ENCODE results near the gene ONECUT1. TPM values are rescaled to one million over a fixed set of nuclear protein-coding genes. Genes with fewer than 3 reads are reported as not detected.
A peak's percentile ranks its signal among the peaks of the same experiment; 100 is the strongest.
"Not testable (repeated sequence)": the region's sequence is repeated elsewhere in the genome, so short reads cannot be mapped to it uniquely, and the experiment has no call there.

The ONECUT1 gene
- not detected for total RNA-seq

DNA sequence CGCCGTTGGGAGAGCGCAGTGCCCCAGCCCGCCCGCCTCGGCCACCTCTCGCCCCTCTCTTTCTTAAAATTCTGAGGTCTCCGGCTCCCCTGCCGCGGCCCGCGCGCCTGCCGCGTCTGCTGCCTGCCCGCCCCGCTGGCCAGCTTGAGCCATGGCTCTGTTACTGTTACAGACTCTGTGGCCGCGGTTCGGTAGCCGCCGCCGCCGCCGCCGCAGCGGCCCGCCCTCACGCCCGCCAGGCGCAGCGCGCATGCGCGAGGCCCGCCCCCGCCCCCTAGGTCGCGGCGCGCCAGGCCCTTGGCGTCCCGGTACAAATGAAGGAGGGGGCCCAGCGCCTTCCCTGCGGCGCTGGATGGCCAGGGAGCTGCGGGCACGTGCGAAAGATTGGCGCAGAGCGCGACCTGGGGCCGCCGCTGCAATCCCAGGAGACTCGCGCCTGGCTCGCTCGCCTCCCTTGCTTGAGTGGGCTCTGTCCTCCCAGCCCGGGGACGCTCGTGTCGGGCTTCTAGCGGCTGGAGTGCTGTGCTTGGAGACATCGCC lies at the start of gene ONECUT1:
Gene ONECUT1 (minus strand): TSS at position 168 of the 540 bp plus-strand sequence. CDS start 452 bp downstream, outside the sequence.
- peak; percentile 69 for DNase-seq

GRCh38 chr15:52834379-52834778 lies 44.2 kb upstream of the ONECUT1 start:
- DNase-seq = no peak

DNA sequence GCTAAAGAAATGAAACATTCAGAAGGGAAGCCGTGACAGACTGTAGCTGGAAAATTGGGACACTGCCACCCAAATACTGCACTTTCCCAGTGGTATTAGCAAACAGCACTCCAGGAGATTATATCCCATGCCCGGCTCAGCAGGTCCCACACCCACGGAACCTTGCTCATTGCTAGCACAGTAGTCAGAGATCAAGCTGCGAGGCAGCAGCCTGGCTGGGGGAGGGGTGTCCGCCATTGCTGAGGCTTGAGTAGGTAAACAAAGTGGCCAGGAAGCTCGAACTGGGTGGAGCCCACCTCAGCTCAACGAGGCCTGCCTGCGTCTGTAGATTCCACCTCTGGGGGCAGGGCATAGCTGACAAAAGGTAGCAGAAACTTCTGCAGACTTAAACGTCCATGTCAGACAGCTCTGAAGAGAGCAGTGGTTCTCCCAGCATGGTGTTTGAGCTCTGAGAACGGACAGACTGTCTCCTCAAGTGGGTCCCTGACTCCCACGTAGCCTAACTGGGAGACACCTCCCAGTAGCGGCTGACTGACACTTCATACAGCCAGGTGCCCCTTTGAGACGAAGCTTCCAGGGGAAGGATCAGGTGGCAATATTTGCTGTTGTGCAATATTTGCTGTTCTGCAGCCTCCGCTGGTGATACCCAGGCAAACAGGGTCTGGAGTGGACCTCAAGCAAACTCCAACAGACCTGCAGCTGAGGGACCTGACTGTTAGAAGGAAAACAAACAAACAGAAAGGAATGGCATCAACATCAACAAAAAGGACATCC lies 34.2 kb upstream of the ONECUT1 start:
- not testable (repeated sequence) for DNase-seq

DNA sequence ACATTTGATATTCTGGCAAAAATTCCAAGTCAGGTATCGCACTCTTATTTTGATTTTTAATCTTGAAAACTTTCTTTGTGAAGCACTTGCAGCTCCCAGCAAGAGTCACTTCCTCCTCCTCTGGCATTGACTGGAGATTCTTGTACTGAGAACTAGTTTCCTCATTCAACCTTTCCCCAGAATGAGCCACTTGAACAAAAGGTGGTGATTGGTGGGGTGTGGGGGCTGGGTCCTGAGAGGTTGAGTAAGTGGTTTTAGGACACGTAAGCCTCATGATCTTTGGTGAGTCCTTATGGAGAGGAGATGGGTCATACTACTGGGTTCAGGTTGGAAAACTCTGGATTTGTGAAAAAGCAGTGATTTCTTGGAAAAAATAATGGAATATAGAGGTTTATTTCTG lies 32.3 kb upstream of the ONECUT1 start:
- no peak for DNase-seq

GRCh38 chr15:52819253-52819652 lies 29.1 kb upstream of the ONECUT1 start:
- DNase-seq = no peak

GRCh38 chr15:52815899-52816298 lies 25.8 kb upstream of the ONECUT1 start:
- not testable (repeated sequence) for DNase-seq

DNA sequence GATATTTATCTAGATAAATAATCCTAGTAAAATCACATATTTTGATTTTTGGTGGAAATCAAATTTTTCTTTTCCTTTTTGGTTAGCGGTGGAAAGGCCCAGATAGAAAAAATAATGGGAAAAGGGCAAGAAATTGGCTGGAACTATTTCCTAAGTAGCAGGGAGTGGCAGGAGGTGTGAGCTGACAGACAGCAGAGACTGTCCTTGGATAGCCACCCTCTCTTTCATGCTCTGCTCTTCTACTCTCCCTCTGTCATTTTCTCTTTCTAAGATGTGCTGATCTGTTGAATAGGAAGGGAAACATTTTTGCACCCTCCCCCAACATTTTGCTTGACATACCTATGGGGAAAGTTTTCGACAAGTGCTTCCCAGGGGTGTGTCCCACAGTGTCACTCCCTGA lies 18.9 kb upstream of the ONECUT1 start:
- DNase-seq = no peak

- DNase-seq = no peak
Observed at GRCh38 chr15:52808441-52808840, 18.3 kb upstream of the ONECUT1 start.

GRCh38 chr15:52806284-52806655 lies 16.1 kb upstream of the ONECUT1 start:
- no peak for DNase-seq

DNA sequence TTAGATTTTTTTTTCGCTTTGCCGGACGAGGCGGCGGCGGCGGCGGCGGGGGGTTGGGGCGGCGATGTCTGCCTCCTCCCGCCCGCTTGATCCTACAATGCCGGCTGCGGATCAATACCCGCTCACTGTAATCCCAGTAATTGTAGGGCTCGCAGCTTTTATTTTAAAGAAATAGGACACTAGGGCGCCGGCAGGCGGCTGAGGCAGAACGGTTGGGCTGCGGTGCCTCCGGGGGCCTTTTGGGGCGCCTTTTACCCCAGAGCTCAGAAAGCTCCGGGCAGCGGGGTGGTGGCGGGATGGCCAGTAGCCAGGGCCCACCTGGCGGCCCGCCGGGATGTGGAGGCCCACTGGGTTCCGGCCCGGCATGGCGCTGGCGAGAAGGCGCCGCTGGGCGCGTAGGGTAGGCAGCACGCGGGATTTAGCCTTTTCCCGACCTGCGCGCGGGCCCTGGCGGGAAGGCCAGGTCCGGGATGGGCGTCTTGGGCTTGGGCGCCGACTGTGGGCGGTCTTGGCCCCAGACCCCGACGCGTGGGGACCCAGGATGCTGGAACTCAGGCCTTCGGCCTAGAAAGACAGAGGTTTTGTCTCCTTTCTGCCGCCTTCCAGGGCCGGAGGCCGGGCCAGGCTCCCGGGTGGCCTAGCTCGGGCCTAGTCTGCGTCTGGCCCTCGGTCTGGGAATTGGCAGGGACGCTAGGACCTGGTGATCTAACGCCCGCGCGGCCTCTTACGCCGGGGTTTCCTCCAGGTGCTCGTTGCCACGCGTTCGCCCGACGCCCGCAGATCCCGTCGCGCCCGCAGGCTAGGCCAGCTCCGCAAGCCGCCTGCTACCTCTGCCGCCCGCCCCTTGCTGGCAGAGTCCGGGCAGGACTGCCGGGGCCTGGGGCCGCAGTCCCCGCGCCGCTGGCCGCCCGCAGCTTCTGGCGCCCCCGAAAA lies 15.5 kb upstream of the ONECUT1 start:
- no peak for DNase-seq

GRCh38 chr15:52804526-52805081 lies 14.5 kb upstream of the ONECUT1 start:
- no peak for DNase-seq

- no peak for DNase-seq
Observed at GRCh38 chr15:52803467-52804306, 13.6 kb upstream of the ONECUT1 start.

DNA sequence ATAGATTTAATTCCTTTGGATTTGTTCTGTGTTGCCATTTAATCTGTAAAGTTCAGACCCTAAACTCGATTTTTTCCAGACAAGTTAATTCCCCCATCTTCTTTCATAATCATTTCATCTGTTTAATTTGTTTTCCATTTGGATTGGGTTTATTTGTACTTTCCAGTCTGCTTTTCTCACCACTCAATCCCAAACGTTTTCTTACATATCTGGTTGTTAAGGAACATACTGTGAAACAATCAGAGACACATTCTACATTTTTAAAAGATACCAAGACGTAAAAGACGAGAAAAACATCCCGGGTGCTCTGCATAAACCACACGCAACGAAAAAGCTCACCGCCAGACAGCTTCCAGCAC lies 13.0 kb upstream of the ONECUT1 start:
- DNase-seq = no peak

GRCh38 chr15:52802110-52802509 lies 12.0 kb upstream of the ONECUT1 start:
- no peak for DNase-seq

DNA sequence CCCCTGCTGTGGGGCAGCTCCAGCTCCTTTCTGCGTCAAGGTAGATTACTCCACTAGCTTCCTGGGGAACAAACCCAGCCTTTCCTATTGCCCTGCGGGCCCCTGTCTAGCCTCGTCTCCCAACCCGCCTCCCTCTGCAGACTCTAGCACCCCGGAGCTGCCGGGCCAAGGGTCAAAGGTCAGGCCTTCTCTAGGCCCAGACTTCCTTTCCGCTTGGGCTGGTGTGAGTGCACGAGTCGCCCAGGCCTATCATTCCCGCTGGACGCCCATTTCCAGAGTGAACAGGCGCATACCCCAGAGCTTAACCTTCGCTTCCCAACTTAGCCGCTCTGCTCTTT lies 11.6 kb upstream of the ONECUT1 start:
- DNase-seq = no peak

DNA sequence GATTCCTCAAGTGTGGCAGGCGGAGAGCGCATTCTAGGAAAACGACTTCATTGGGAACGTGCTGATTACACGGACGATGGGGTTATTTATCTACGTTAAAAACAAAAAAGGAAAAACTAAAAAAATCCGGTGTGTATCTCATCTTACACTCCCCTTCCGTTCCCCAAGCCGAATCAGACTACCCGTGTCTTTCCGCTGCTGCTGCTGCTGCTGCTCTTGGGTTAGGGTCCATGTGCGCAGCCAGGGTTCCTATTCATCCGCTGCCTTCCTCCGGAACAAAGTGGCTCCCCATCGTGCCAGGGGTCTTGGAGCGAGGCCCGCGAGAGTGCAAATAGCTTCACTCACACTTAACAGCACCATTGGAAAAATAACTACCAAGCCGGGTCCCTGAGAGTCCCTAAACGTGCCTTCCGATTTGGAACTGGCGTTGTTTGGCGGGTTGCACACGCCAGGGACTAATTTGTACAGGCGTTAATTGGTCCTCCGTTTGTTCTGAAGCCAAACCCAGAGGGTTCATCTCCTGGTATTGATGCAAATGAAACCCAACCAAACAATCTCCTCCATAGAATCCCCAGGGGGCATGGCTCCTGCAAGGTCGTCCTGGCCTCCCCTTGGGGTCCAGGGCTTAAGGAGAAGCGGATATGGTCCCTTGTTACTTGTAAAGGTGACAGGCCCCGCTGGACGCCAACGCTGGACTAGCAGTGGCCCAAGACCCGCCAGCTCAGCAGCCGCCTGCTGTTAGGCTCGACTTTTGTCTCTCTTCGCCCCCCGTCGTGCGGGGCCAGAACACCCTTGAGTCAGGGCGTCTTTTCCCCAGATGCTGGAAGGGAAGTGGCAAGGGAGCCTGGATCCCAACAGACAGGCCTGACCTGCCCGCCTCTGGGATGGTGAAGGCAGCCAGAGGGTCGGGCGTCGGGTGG lies 11.0 kb upstream of the ONECUT1 start:
- DNase-seq = no peak

DNA sequence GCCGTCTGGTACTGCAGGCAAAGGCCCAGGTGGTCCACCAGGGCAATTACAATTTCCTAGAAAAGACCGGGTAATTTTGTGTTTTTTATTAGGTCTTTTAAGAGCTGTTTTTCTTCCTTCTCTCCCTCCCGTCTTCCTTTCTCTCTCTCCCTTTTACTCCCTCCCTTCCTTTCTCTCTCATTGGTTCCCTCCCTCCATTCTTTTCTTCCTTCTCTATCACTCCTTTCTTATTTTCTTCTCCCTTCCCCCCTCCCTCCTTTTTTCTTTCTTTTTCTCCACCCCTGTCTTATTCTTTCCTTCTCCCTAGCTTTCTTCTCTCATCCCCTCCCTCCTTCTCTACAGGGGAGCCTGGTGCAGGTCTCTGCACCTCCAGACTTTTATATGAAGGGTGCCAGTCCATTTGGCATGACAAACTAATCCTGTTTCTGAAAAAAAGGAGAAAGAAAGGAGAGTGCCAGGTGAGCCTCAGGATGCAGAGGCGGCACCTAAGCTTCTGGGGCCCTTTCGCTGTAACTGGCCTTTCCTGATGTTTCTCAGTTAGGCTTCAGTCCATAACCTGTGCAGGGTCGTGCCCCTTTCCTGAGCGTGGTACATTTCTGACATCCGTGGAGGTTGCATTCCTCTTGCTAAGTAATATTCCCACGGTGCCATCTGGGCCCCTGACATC lies 9.1 kb upstream of the ONECUT1 start:
- no peak for DNase-seq

GRCh38 chr15:52798529-52799101 lies 8.5 kb upstream of the ONECUT1 start:
- DNase-seq = no peak

GRCh38 chr15:52797625-52798501 lies 7.7 kb upstream of the ONECUT1 start:
- no peak for DNase-seq
